Left renal pelvis (tissue), 4 donors: Measurements from ENCODE around the gene PDZD2. TPM values are rescaled to one million over a fixed set of nuclear protein-coding genes. Genes with fewer than 3 reads are reported as not detected.

Source experiments
- DNase-seq, 4 donors: peaks; one replicate each; pipeline ENCODE4 v3.0.0-alpha.2; 2013; ENCODE audit warnings: low read depth in 4 of 4, low spot score in 3 of 4
- polyA plus RNA-seq, 4 donors: library from polyadenylated mRNA; unstranded; fragments of 120-200 nt; gene quantifications; one replicate each; pipeline ENCODE4 v1.2.1, GENCODE V29; 2013; ENCODE audit not compliant: insufficient read length in 4 of 4

Gene PDZD2
- polyA plus RNA-seq, 4 donors: 17.3 to 27.0 (median 18.7) TPM

- DNase-seq: no peak
Observed at GRCh38 chr5:32088214-32088613, 449.3 kb downstream of the PDZD2 start.

DNA sequence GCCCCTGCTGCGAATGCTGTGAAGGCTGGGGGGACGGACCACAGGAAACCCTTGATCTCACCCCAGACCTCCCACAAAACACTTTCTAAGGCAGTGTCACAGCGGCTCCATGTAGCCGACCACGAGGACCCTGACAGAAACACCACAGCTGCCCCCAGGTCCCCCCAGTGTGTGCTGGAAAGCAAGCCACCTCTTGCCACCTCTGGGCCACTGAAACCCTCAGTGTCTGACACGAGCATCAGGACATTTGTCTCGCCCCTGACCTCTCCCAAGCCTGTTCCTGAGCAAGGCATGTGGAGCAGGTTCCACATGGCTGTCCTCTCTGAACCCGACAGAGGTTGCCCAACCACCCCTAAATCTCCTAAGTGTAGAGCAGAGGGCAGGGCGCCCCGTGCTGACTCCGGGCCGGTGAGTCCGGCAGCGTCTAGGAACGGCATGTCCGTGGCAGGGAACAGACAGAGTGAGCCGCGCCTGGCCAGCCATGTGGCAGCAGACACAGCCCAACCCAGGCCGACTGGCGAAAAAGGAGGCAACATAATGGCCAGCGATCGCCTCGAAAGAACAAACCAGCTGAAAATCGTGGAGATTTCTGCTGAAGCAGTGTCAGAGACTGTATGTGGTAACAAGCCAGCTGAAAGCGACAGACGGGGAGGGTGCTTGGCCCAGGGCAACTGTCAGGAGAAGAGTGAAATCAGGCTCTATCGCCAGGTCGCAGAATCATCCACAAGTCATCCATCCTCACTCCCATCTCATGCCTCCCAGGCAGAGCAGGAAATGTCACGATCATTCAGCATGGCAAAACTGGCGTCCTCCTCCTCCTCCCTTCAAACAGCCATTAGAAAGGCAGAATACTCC is 450.4 kb downstream of the PDZD2 start:
- no peak for DNase-seq

GRCh38 chr5:32090026-32090754 is 451.3 kb downstream of the PDZD2 start:
- DNase-seq: no peak

GRCh38 chr5:32090755-32091128 is 451.8 kb downstream of the PDZD2 start:
- DNase-seq: no peak

DNA sequence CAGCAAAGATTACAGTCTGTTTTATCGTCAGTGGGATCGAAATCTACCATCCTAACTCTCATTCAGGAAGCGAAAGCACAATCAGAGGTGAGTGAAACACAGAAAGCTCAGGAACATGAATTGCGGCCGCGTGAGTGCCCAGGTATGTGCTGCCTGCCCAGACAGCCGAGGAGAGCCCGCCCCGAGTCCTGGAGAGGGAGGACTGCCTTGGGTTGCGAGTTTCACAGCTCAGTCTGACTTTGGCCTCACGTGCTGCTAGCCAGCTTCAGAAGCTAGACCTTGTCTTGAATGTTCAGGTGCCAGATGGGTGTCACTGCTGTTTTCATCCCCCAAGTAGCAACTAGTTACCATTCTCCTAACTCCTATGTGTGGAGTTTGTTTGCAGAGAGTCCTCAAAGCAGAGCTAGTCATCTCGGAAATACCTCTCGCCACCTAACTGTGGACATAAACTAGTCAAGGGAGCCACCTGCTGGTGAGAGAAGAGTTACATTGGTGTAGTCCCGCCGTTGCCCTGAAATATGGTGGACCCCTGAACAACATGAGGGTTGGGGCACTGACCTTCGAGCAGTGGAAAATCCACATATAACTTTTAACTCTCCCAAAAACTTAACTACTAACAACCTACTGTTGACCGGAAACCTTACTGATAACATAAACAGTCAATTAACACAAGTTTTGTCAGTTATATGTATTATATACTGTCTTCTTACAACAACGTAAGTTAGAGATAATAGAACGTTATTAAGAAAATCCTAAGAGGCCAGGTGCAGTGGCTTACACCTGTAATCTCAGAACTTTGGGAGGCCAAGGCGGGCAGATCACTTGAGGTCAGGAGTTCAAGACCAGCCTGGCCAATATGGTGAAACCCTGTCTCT is 454.2 kb downstream of the PDZD2 start:
- peak in 3 of 4 donors; percentile 44 to 60 (median 46) for DNase-seq

DNA sequence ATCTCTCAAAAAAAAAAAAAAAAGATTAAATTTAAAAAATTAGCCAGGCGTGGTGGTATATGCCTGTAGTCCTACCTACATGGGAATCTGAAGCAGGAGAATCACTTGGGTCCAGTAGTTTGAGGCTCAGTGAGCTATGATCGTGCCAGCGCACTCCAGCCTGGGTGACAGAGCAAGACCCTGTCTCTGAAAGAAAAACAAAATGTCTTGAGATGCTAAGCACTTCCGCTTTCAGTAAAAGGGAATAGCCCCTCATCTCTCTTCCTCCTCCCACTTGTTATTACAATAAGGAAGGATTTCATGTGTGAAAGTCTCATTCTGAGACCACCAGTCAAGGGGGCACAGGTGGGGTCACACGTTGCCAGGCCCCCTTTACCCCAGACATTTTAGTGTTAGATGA is 455.8 kb downstream of the PDZD2 start:
- DNase-seq: no peak

- no peak for DNase-seq
Observed at GRCh38 chr5:32095261-32095671, 456.3 kb downstream of the PDZD2 start.

DNA sequence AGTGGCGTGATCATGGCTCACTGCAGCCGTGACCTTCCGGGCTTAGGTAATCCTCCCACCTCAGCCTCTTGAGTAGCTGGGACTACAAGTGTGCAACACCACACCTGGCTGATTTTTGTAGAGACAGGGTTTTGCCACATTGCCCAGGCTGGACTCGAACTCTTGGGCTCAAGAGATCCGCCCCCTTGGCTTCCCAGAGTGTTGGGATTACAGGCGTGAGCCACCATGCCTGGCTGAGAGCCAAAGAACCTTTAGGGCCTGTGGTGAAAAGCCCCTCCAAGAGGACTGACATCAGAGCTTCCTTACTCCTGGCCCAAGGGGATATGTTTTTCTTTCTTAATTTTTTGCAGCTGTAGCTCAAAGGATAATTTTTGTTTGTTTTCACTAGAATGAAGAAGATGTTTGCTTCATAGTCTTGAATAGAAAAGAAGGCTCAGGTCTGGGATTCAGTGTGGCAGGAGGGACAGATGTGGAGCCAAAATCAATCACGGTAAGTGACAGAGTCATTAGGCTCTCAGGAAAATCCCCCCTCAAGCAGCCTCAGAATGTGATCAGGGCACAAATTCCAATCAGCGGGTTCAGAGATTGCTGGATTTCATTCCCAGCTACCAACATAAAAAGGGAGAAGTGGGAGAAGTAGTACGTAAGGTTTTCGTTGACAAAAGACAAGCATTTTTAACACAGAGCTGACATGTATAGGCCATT is 458.1 kb downstream of the PDZD2 start:
- no peak for DNase-seq

GRCh38 chr5:32098291-32098690 is 459.4 kb downstream of the PDZD2 start:
- DNase-seq: no peak

- DNase-seq: no peak
Observed at GRCh38 chr5:32098890-32099310, 460.0 kb downstream of the PDZD2 start.

DNA sequence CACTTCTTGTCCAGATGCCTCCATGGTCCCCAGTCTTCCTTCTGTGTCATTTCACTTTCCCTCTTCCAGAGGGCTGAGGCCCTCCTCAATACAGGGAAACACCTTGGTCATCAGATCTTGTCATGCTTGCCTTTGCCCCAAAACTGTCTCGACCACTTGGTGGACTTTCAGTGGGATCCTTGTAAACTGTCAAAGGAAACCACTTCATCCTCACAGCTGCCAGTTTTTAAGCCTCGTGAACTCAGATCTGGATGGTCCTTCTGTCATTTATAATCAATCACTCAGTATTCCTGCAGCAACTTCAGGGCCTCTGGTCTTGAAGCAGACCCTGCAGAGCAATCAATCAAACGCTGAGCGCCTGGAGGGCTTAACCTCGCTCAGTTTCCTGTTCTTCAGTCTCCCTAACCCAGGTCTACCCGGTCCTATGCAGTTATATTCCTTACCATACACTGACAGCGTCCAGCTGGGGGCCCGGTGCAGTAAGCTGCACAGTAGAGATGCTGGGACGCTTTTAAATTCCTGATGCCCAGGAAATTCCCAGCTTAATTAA is 460.6 kb downstream of the PDZD2 start:
- no peak for DNase-seq

- no peak for DNase-seq
Observed at GRCh38 chr5:32100230-32100629, 461.3 kb downstream of the PDZD2 start.

GRCh38 chr5:32100691-32101302 is 461.9 kb downstream of the PDZD2 start:
- DNase-seq: no peak

GRCh38 chr5:32102254-32102986 is 463.5 kb downstream of the PDZD2 start:
- no peak for DNase-seq

DNA sequence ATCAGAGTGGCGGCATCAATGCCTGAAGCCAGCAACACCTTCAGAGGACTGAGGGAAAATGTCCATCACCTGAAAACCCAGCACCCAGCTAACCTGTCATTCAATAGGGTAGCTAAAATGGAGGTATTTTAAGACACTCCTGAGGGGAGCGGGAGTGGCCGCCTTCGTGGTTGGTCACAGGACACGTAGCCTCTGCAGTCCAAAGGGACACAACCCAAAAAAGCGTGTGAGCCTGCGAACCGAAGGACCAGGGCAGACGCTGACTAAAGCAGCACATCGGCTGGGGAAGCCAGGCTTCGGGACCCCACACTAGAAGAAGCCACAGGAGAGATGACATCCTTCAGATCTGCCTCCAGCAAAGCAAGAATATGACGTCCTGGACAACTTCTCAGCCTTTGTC is 464.6 kb downstream of the PDZD2 start:
- DNase-seq: no peak

DNA sequence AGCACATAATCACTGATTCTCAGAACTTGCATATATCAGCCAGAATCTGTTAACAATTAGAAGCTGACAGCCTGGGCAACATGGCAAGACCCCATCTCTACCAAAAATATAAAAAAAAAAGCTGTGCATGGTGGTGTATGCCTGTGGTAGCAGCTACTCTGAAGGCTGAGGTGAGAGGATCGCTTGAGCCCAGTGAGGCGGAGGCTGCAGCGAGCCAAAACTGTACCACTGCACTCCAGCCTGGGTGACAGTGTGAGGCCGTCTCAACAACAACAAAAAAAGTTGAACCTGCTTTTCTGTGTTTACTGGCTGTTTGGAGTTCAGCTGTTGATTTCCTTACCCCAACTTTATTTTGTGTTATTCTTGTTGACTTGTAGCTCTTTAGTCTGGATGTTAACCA is 468.4 kb downstream of the PDZD2 start:
- no peak for DNase-seq

GRCh38 chr5:32108167-32108566 is 469.2 kb downstream of the PDZD2 start:
- no peak for DNase-seq

DNA sequence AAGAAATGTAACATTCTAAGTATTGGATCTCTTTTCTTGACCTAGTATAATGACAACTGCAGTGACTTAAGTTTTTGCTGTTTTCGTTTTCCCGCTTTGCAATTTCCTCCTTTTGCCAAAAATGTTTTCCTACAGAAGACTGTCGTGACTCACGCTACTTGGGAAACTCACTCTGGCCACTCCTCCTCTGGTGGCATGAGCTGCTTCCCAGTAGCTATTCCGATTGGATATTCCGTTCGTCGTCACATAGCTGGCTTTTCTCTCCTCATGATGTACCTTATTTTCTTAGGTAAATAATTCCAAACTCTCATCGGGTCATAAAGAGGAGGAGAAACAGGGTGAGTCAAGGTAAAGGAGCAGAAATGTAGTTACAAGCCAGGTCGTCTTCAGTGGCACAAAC is 470.3 kb downstream of the PDZD2 start:
- DNase-seq: no peak

GRCh38 chr5:32110111-32110696 is 471.3 kb downstream of the PDZD2 start:
- no peak for DNase-seq
